ENCODE results near the gene CDA. TPM values are rescaled to one million over a fixed set of nuclear protein-coding genes. Genes with fewer than 3 reads are reported as not detected.

CDA gene
- total RNA-seq: 10 to 100 TPM in 3 of 4 donors, 1 to 10 TPM in 1; 5.3 to 24.1 (median 18.5) TPM

DNA sequence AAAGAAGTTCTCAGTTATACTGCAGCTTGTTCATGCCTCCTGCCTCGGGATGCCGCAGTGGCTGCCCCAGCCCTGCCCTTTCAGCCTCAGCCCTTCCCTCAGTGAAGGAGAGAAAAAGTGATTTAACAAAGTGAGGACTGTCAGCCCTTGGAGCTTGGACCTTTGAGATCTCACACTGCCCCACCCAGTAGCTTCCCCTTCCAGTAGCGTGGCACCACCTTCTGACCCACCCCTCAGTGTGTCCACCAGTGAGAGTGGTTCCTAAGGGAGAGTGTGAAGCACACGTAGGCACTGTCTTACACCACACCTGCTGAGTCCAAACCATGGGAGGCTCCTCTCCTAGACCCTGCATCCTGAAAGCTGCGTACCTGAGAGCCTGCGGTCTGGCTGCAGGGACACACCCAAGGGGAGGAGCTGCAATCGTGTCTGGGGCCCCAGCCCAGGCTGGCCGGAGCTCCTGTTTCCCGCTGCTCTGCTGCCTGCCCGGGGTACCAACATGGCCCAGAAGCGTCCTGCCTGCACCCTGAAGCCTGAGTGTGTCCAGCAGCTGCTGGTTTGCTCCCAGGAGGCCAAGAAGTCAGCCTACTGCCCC, at the start of gene CDA:
TSS of gene CDA (plus strand) at position 464 of the 592 bp plus-strand sequence. CDS start at position 497, 33 bp downstream.
- TF ChIP-seq POLR2A (IDR thresholded peaks at IDR 0.05): no peak
- TF ChIP-seq, protein P1, sequence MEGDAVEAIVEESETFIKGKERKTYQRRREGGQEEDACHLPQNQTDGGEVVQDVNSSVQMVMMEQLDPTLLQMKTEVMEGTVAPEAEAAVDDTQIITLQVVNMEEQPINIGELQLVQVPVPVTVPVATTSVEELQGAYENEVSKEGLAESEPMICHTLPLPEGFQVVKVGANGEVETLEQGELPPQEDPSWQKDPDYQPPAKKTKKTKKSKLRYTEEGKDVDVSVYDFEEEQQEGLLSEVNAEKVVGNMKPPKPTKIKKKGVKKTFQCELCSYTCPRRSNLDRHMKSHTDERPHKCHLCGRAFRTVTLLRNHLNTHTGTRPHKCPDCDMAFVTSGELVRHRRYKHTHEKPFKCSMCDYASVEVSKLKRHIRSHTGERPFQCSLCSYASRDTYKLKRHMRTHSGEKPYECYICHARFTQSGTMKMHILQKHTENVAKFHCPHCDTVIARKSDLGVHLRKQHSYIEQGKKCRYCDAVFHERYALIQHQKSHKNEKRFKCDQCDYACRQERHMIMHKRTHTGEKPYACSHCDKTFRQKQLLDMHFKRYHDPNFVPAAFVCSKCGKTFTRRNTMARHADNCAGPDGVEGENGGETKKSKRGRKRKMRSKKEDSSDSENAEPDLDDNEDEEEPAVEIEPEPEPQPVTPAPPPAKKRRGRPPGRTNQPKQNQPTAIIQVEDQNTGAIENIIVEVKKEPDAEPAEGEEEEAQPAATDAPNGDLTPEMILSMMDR (IDR thresholded peaks at IDR 0.05): no peak
- intact Hi-C loops (cut with DNase I; ENCODE audit: low total_unique reads): no loop called here
- no peak for DNase-seq (ENCODE audit: low spot score in 2 of 2)
- WGBS, 2 donors: 41 to 44% methylated on average over 6 of the region's 11 CpGs
- H3K4me3 ChIP-seq (ENCODE audit: low read depth, poor library complexity, severe bottlenecking): peak within 1 kb of the TSS; percentile 13

DNA sequence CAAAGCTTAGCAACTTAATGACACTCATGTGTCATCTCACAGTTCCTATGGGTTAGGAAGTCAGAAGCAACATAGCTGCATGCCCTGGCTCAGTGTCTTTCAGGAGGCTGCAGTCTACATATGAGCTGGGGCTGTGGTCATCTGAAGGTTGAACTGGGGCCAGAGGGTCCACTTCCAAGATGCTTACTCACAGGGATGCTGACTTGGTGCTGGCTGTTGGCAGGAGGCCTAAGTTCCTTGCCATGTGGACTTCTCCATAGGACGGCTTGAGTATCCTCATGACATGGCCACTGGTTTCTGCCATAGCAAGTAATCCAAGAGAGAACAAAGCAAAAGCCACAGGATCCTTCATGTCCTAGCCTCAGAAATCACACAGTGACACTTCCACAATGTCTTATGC, 48.6 kb upstream of the CDA start:
- intact Hi-C loops (cut with DNase I; ENCODE audit: low total_unique reads): no loop called here
- DNase-seq (ENCODE audit: low spot score in 2 of 2): no peak
- no peak overlapping the region for H3K4me3 ChIP-seq (ENCODE audit: low read depth, poor library complexity, severe bottlenecking)
- WGBS, 2 donors: 89 to 93% methylated on average over 1 of the region's 1 CpG
- TF ChIP-seq, protein P1 (IDR thresholded peaks at IDR 0.05): no peak
- no peak for TF ChIP-seq POLR2A (IDR thresholded peaks at IDR 0.05)

DNA sequence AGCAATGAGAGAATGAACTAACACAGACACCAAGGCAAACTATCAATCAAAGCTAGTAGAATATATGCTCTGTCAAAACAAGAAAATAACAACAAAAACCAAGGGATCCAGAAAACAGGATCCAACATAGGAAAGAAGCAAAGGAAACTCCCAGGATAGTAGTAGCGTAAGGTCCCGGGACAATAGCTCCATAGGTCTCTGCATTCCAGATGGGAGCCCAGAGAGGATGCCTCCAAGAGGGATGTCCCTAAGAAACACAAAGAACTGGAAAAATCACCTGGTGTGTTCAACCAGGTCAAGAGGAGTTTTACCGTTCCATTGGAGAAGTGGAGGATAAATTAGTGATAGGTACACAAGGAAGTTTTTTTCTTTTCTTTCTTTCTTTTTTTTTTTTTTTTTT, 42.3 kb upstream of the CDA start:
- no peak overlapping the region for H3K4me3 ChIP-seq (ENCODE audit: low read depth, poor library complexity, severe bottlenecking)
- no peak for DNase-seq (ENCODE audit: low spot score in 2 of 2)
- TF ChIP-seq, protein P1 (IDR thresholded peaks at IDR 0.05): no peak
- TF ChIP-seq POLR2A (IDR thresholded peaks at IDR 0.05): no peak
- 89 to 94% methylated on average over 3 of the region's 3 CpGs for WGBS, 2 donors
- intact Hi-C loops (cut with DNase I; ENCODE audit: low total_unique reads): no loop called here

DNA sequence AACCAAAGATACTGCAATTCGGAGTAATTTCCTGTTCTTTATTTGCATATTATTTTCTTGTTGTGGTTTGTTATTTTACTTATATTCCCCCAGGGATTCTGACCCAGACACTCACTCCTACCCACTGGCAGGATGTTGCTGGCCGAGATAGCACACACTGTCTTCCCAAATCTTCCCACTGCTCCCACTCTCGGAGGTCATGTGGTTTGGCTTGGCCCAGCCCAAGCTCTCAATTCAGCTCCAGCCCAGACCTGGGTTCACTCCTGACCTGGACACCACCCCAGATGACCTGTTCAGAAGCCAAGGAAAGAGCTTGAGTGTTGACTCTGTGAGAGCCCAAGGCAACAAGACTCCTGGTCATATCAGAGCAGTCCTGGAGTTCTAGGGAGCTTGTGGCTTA, 37.7 kb upstream of the CDA start:
- TF ChIP-seq, protein P1 (IDR thresholded peaks at IDR 0.05): no peak
- TF ChIP-seq POLR2A (IDR thresholded peaks at IDR 0.05): no peak
- DNase-seq (ENCODE audit: low spot score in 2 of 2): no peak
- no peak overlapping the region for H3K4me3 ChIP-seq (ENCODE audit: low read depth, poor library complexity, severe bottlenecking)
- intact Hi-C loops (cut with DNase I; ENCODE audit: low total_unique reads): no loop called here
- WGBS, 2 donors: 48 to 68% methylated on average over 3 of the region's 3 CpGs

DNA sequence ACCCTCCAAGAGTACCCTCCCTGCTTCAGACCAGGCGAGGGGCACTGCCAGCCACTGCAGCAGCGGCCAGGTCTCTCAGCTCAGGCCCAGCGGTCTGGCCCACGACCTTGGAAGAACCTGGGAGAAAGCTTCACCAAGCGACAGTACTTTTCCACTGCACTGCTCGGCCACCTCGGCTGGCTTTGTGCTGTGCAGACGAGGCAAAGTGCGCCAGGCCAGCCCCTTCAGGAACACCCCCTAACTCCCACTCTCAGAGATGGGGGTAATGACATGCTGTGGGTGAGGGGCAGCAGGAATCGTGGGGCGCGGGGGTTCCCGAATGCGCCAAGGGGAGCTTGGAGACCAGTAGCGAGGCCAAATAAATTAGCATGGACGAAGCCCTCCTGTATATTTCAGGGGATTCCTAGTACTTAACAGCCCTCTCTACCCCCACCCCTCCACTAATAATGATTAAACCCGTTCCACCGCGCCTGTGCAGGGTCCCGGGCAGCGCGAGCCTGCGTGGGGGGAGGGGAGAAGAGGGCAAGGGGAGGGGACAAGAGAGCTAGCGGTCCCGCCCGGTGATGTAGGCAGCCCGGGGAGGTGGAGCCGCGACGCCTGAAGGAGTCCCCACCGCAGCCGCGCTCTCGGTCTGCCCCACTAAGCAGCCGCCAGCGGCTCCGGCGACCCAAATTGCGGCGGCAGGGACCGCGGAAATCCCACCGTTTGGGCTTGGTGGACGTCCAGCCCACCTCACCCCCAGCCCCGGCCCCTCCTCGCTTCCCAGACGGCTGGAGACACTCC, 36.8 kb upstream of the CDA start, which contains the start of gene FAM43B:
TSS of gene FAM43B (plus strand) at position 629 of the 783 bp plus-strand sequence. CDS start 401 bp downstream, outside the sequence.
- peak in 1 of 2 donors; percentile 27 for DNase-seq (ENCODE audit: low spot score in 2 of 2)
- WGBS, 2 donors: 5 to 8% methylated on average over 30 to 43 of the region's 47 CpGs
- intact Hi-C loops (cut with DNase I; ENCODE audit: low total_unique reads): no loop called here
- no peak within 1 kb of the TSS for H3K4me3 ChIP-seq (ENCODE audit: low read depth, poor library complexity, severe bottlenecking)
- TF ChIP-seq, protein P1 (IDR thresholded peaks at IDR 0.05): no peak
- no peak for TF ChIP-seq POLR2A (IDR thresholded peaks at IDR 0.05)
